ENCODE measurements around the gene IQSEC3. TPM values are rescaled to one million over a fixed set of nuclear protein-coding genes. Genes with fewer than 3 reads are reported as not detected.

Gene IQSEC3
- total and polyA plus RNA-seq, 2 of the 13 experiments (the other 11 are each of a cell fraction or from before 2014, with no cell fraction given), result not detected

GRCh38 chr12:20757-21156 is 45.8 kb upstream of the IQSEC3 start (continued):
- TF ChIP-seq ZNF235 (CRISPR knock-in tag; IDR thresholded peaks at IDR 0.05; ENCODE audit: borderline replicate concordance), result no peak
- TF ChIP-seq ZNF460 (CRISPR knock-in tag; IDR thresholded peaks at IDR 0.05; ENCODE audit: borderline replicate concordance), result no peak
- peak; percentile 40; the same call in 1 of the 2 replicates for TF ChIP-seq DMAP1 (CRISPR knock-in tag; IDR thresholded peaks at IDR 0.05)
- peak; percentile 72; the same call in 1 of the 2 replicates for TF ChIP-seq BORCS8-MEF2B (CRISPR knock-in tag; IDR thresholded peaks at IDR 0.05)
- TF ChIP-seq IRF9 (CRISPR knock-in tag; IDR thresholded peaks at IDR 0.05; ENCODE audit: borderline replicate concordance), result 0 out of 2 replicates have a peak, but pooled peaks have one; percentile 36
- TF ChIP-seq PLSCR1 (CRISPR knock-in tag; IDR thresholded peaks at IDR 0.05; ENCODE audit: borderline replicate concordance), result no peak
- peak; percentile 27; the same call in 1 of the 2 replicates for TF ChIP-seq MEF2D (CRISPR knock-in tag; IDR thresholded peaks at IDR 0.05)
- peak; percentile 70; the same call in 1 of the 2 replicates for TF ChIP-seq MAX (IDR thresholded peaks at IDR 0.05)
- peak; percentile 40; the same call in 1 of the 2 replicates for TF ChIP-seq UBTF (CRISPR knock-in tag; IDR thresholded peaks at IDR 0.05)
- TF ChIP-seq SMAD3 (CRISPR knock-in tag; IDR thresholded peaks at IDR 0.05), result 0 out of 2 replicates have a peak, but pooled peaks have one; percentile 76
- TF ChIP-seq ZNF672 (CRISPR knock-in tag; IDR thresholded peaks at IDR 0.05), result no peak
- TF ChIP-seq PBX3 (CRISPR knock-in tag; IDR thresholded peaks at IDR 0.05; ENCODE audit: borderline replicate concordance), result no peak
- TF ChIP-seq HMGA1 (CRISPR knock-in tag; conservative IDR thresholded peaks at IDR 0.05), result no peak
- no peak for TF ChIP-seq ZNF709 (CRISPR knock-in tag; IDR thresholded peaks at IDR 0.05)
- TF ChIP-seq CREB3 (CRISPR knock-in tag; IDR thresholded peaks at IDR 0.05), result no peak
- no peak for TF ChIP-seq MEIS1 (CRISPR knock-in tag; IDR thresholded peaks at IDR 0.05; ENCODE audit: borderline replicate concordance)
- no peak for TF ChIP-seq ZNF687 (CRISPR knock-in tag; IDR thresholded peaks at IDR 0.05)
- TF ChIP-seq ZNF451 (CRISPR knock-in tag; IDR thresholded peaks at IDR 0.05), result no peak
- peak; percentile 93 for TF ChIP-seq ZNF264 (CRISPR knock-in tag; IDR thresholded peaks at IDR 0.05)
- no peak for TF ChIP-seq ZNF17 (CRISPR knock-in tag; IDR thresholded peaks at IDR 0.05)
